Right lobe of liver (tissue), 6 donors: ENCODE data around the gene EXOSC7. TPM values are rescaled to one million over a fixed set of nuclear protein-coding genes. Genes with fewer than 3 reads are reported as not detected.
A peak's percentile ranks its signal among the peaks of the same experiment; 100 is the strongest.

Source experiments
- ATAC-seq, 4 donors: fragments of 200-7000 bp; cut with Tn5 transposase; one replicate each; pipeline ENCODE4 v1.9.1; 2020; ENCODE audit warnings: mild to moderate bottlenecking in 4 of 4, moderate library complexity in 4 of 4
- DNase-seq, 3 donors: peaks; one replicate each; pipeline ENCODE4 v3.0.0-alpha.2; 2020
- H3K27ac ChIP-seq, 3 donors: fragments of 200-600 bp; one replicate each; pipeline ENCODE4 v1.8.0; 2022
- H3K27me3 ChIP-seq, 2 donors: fragments of 200-600 bp; one replicate each; pipeline ENCODE4 v1.8.0; 2022
- H3K36me3 ChIP-seq, 4 donors: fragments of 200-600 bp; sonication (generic) in 1 of 4; one replicate each; pipeline versions ENCODE4 v1.5.1 to v1.8.0; 2017 to 2022; ENCODE audit warnings: control low read depth in 1 of 4
- H3K4me1 ChIP-seq, 4 donors: fragments of 200-600 bp; sonication (generic) in 1 of 4; one replicate each; pipeline versions ENCODE4 v1.5.1 to v1.8.0; 2017 to 2022; ENCODE audit warnings: control low read depth in 1 of 4
- H3K4me3 ChIP-seq, 3 donors: fragments of 200-600 bp; one replicate each; pipeline ENCODE4 v1.8.0; 2022
- H3K9me3 ChIP-seq, 4 donors: fragments of 200-600 bp; sonication (generic) in 1 of 4; one replicate each; pipeline versions ENCODE4 v1.5.1 to v1.8.0; 2017 to 2022; ENCODE audit warnings: control low read depth in 1 of 4
- CTCF ChIP-seq, 4 donors: fragments of 200-600 bp in 3 of 4; fragments of 450-650 bp in 1 of 4; IDR thresholded peaks; one replicate each; pipeline versions ENCODE4 v1.5.1 to v1.8.0; 2016 to 2022; ENCODE audit warnings: antibody characterized with exemption in 4 of 4, mild to moderate bottlenecking in 2 of 4
- POLR2A ChIP-seq: fragments of 450-650 bp; IDR thresholded peaks from one replicate; pipeline ENCODE4 v1.6.1; 2017; ENCODE audit warnings: antibody characterized with exemption, mild to moderate bottlenecking
- WGBS: methylation state at CpG from one replicate; pipeline ENCODE4 v1.1.6; 2018; ENCODE audit warnings: low coverage, low lambda C conversion rate; ENCODE audit not compliant: insufficient coverage; ENCODE audit errors: missing lambda C conversion rate; 5-methylcytosine and 5-hydroxymethylcytosine counted together
- intact Hi-C, 2 donors: fragments of 100-400 bp; cut with DNase I; formaldehyde crosslinking; loops; one replicate each; pipeline versions ENCODE4 v1.11.2 to v1.14.1; 2022
- total RNA-seq, 6 experiments: library from RNA; depleted of rRNA in 2 of 6; stranded (reverse); fragments of >200 nt in 2 of 6; fragmentation: NEBNext Ultra II Directional in 3 of 6; extraction: Animal tissue kit (Norgen Biotek cat#: 25700) in 3 of 6; gene quantifications; one replicate each; pipeline versions ENCODE4 v1.1.0 to v1.2.4, GENCODE V29; 2016 to 2023
- donor health status: DM: no; HTN: yes; CAD: no.
- donor health status: DM: no; HTN: no; CAD: no.
- donor health status: DM: no; HTN: no; CAD: no.
- donor health status: DM: no; HTN: yes; CAD: no.
- donor health status: DM: no; HTN: yes; CAD: no.

The EXOSC7 gene
- total RNA-seq, 6 experiments from 2014 or later, result 15.1 to 25.7 (median 15.9) TPM

DNA sequence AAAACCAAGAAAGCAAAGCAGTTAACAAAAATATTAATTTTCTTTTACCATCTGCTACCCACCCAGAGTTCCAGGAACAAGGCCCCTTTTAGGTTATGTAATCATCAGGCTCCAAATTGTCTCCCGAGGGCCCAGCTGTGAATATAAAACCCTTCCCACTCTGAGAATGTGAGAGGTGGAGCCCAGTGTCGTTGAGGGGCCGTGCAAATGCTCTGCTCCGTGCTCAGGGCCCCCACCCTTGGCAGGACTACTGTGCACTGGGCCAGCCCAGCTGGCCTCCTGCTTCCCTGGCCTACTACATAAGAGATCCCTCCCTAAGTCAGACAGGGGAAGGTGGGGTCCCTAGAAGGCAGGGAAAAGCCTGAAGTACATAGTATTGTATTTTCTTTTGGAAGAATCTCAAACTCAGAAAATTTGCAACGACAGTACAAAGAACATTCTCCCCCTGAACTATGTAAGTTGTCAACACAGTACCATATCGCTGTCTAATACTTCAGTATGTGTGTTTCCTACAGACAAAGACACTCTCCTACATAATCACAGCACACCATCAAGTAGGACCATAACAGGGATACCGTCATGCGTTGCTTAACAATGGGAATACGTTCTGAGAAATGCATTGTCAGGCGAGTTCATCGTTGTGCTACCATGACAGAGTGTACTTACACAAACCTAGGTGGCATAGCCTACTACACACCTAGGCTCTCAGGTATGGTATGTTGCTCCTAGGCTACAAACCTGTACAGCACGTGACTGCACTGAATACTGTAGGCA lies 45.7 kb downstream of the EXOSC7 start:
- ATAC-seq, result no peak
- intact Hi-C loops, result no loop called here
- Histone ChIP-seq H3K36me3 (no peaks in the 10 kb centered on the region), H3K4me1 (no peaks in the 10 kb centered on the region), H3K4me3 (no peak overlapping the region), H3K9me3 (no peaks in the 10 kb centered on the region), H3K27ac (no peak overlapping the region), H3K27me3 (no peaks in the 10 kb centered on the region)
- TF ChIP-seq CTCF (IDR thresholded peaks at IDR 0.05), result no peak
- TF ChIP-seq POLR2A, result no peak
- 78% methylated on average over 9 of the region's 12 CpGs for WGBS
- no peak for DNase-seq

DNA sequence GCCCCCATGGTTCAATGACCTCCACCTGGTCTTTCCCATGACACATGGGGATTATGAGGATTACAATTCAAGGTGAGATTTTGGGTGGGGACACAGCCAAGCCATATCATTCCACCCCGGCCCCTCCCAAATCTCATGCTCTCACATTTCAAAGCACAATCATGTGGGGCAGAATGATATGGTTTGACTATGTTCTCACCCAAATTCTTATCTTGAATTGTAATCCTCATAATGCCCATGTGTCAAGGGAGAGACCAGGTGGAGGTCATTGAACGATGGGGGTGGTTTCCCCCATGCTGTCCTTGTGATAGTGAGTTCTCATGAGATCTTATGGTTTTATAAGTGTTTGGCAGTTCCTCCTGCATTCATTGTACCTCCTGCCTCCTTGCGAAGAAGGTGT lies 47.6 kb downstream of the EXOSC7 start:
- H3K36me3 ChIP-seq, result no peaks in the 10 kb centered on the region
- no peaks in the 10 kb centered on the region for H3K27me3 ChIP-seq
- DNase-seq (no peak), ATAC-seq (no peak)
- intact Hi-C loops, result no loop called here
- H3K4me3 ChIP-seq, result no peak overlapping the region
- H3K9me3 ChIP-seq, result no peaks in the 10 kb centered on the region
- WGBS, result 53% methylated on average over 3 of the region's 3 CpGs
- TF ChIP-seq POLR2A, result no peak
- no peak for TF ChIP-seq CTCF (IDR thresholded peaks at IDR 0.05)
- no peak overlapping the region for H3K27ac ChIP-seq
- H3K4me1 ChIP-seq, result no peaks in the 10 kb centered on the region

DNA sequence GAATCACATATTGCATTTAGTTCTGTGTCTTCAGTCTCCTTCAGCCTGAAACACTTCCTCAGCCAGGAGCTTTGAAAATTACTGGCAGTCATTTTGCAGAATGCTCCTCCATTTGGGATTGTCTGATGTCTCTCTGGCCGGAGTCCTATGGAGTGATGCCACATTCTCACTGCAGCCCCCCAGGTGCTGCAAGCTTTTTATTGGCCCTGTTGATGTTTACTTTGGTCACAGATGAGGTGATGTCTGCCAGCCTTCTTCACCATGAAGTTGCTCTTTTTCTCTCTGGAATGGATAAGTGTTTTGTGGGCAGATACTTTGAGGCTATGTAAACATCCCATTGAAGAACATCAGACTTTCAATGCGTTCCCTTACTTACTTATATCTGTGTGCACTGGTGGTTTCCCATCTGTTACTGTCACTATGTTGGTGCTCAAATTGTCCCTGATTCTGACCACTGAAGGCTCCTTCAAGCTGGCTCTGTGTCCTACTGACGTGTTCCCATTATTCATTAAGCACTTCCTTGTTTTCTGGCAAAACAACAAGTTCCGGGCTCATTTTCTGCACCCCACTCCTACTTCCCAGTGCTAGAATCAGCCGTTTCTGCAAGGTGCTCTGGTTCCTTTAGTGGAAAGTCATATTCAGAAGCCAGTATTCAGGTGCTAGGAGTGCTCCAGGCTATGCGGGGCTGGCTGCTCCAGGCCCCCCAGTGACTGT lies 48.7 kb downstream of the EXOSC7 start:
- ATAC-seq (peak; percentile 7 to 51 (median 39)), DNase-seq (no peak)
- intact Hi-C loops, result no loop called here
- TF ChIP-seq POLR2A, result no peak
- TF ChIP-seq CTCF (IDR thresholded peaks at IDR 0.05), result no peak
- Histone ChIP-seq H3K27ac (peak overlapping the region in 1 of 3 donors; percentile 43), H3K4me1 (no peaks in the 10 kb centered on the region), H3K36me3 (no peaks in the 10 kb centered on the region), H3K27me3 (no peaks in the 10 kb centered on the region), H3K9me3 (no peaks in the 10 kb centered on the region), H3K4me3 (no peak overlapping the region)
- WGBS, result 44% methylated on average over 6 of the region's 6 CpGs

DNA sequence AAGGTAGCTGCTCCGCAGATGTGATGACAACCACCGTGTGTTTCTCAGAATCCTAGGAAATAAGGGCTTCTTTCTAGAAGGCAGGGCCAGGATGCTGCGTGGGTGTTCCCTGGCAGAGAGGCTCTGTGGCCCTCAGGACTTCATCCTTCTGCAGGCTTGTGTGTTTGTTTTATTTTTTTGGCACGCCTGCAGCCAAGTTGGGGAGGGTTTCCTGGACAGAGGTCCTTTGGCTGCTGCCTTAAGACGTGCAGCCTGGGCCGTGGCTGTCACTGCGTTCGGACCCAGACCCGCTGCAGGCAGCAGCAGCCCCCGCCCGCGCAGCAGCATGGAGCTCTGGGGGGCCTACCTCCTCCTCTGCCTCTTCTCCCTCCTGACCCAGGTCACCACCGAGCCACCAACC lies 50.0 kb downstream of the EXOSC7 start, which contains the start of gene CLEC3B:
Gene CLEC3B (plus strand): TSS at position 266 of the 400 bp plus-strand sequence. CDS start 60 bp downstream, at position 326.
- TF ChIP-seq CTCF (IDR thresholded peaks at IDR 0.05) (no peak), POLR2A (no peak)

More for the DNA sequence above, 50.0 kb downstream of the EXOSC7 start, which contains the start of gene CLEC3B:
- intact Hi-C loops, result no loop called here
- H3K4me3 ChIP-seq, result peak within 1 kb of the TSS; percentile 8 to 28 (median 16)
- ATAC-seq (peak; percentile 64 to 77 (median 70)), DNase-seq (peak in 2 of 3 donors; percentile 41 to 55)
- 20% methylated on average over 3 of the region's 13 CpGs for WGBS
- H3K27me3 ChIP-seq, result no peaks in the 10 kb centered on the region
- no peaks in the 10 kb centered on the region for H3K4me1 ChIP-seq
- H3K36me3 ChIP-seq, result no peaks in the 10 kb centered on the region
- H3K27ac ChIP-seq, result peak within 1 kb of the TSS in 2 of 3 donors; percentile 15 to 43
- H3K9me3 ChIP-seq, result no peaks in the 10 kb centered on the region
